Esophagus muscularis mucosa (tissue), 3 donors: ENCODE results near the gene LTBP1.

ENCODE experiments used
- POLR2AphosphoS5 ChIP-seq, 2 donors: sonication (generic); formaldehyde crosslinking; IDR thresholded peaks; one replicate each; pipeline ENCODE4 v1.6.1; 2017; ENCODE audit warnings: antibody characterized with exemption in 2 of 2
- TF ChIP-seq, protein P1 (sequence below), 3 experiments: fragments of 200-600 bp in 2 of 3; fragments of 450-650 bp in 1 of 3; sonication (generic) in 2 of 3; IDR thresholded peaks; one replicate each; pipeline ENCODE4 v1.5.1; 2017 to 2019; ENCODE audit warnings: antibody characterized with exemption in 3 of 3, mild to moderate bottlenecking in 2 of 3, moderate library complexity in 1 of 3

DNA sequence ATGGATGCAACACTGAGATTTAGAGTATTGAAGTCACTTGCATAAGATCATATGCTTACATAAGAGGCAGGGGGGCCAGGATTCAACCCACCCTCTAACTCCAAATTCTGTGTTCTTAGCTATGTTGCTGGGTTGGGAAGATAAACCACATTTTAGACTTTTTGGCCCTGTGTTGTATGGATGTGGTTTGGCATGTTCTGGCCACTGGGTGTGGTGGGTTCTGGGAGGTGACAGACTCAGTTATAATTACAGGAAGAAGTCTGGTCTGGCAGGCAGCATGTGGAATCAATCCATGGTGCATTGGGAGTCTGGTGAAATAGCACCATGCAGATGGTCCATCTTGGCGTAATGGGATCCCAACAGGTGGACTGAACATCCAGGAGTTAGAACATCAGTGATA lies 138.9 kb downstream of the LTBP1 start:
- TF ChIP-seq, protein P1, sequence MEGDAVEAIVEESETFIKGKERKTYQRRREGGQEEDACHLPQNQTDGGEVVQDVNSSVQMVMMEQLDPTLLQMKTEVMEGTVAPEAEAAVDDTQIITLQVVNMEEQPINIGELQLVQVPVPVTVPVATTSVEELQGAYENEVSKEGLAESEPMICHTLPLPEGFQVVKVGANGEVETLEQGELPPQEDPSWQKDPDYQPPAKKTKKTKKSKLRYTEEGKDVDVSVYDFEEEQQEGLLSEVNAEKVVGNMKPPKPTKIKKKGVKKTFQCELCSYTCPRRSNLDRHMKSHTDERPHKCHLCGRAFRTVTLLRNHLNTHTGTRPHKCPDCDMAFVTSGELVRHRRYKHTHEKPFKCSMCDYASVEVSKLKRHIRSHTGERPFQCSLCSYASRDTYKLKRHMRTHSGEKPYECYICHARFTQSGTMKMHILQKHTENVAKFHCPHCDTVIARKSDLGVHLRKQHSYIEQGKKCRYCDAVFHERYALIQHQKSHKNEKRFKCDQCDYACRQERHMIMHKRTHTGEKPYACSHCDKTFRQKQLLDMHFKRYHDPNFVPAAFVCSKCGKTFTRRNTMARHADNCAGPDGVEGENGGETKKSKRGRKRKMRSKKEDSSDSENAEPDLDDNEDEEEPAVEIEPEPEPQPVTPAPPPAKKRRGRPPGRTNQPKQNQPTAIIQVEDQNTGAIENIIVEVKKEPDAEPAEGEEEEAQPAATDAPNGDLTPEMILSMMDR (IDR thresholded peaks at IDR 0.05): no peak
- TF ChIP-seq POLR2AphosphoS5 (IDR thresholded peaks at IDR 0.05): no peak
